Effector memory CD8-positive, alpha-beta T cell (primary cell): ENCODE results near the gene RNF2.
"Not testable (repeated sequence)": the region's sequence is repeated elsewhere in the genome, so short reads cannot be mapped to it uniquely, and the experiment has no call there.

Source experiments
- ATAC-seq: fragments of 150-1000 bp; cut with Tn5 transposase; replicated peaks from 2 replicates; pipeline ENCODE4 v1.10.0; 2021; ENCODE audit warnings: mild to moderate bottlenecking, moderate library complexity
- DNase-seq, 3 experiments: peaks; one replicate each; pipeline ENCODE4 v3.0.0; 2021
- H3K27ac Mint-ChIP-seq, 2 donors: one replicate each; pipeline ENCODE4 v1.8.0; 2022; ENCODE audit warnings: mild to moderate bottlenecking in 2 of 2, mixed read lengths in 2 of 2, moderate library complexity in 2 of 2
- H3K27me3 Mint-ChIP-seq, 2 donors: one replicate each; pipeline ENCODE4 v1.8.0; 2022; ENCODE audit warnings: mixed read lengths in 2 of 2
- H3K36me3 Mint-ChIP-seq: one replicate; pipeline ENCODE4 v1.8.0; 2022; ENCODE audit warnings: mild to moderate bottlenecking, moderate library complexity, mixed read lengths; ENCODE audit not compliant: insufficient read depth
- H3K4me1 Mint-ChIP-seq, 2 donors: one replicate each; pipeline ENCODE4 v1.8.0; 2022; ENCODE audit warnings: low read depth in 2 of 2, mixed read lengths in 2 of 2
- H3K4me3 Mint-ChIP-seq, 2 donors: one replicate each; pipeline ENCODE4 v1.8.0; 2022; ENCODE audit warnings: mild to moderate bottlenecking in 2 of 2, mixed read lengths in 2 of 2, moderate library complexity in 2 of 2
- H3K9me3 Mint-ChIP-seq, 2 donors: one replicate each; pipeline ENCODE4 v1.8.0; 2022; ENCODE audit warnings: mixed read lengths in 2 of 2
- total RNA-seq, 9 experiments: gene quantifications; one replicate each; lab custom pipeline; 2026; lab: John Stamatoyannopoulos, UW

RNF2 gene
- 19.6 to 34.4 (median 30.2) reads per million in 9 experiments for total RNA-seq

- peak; percentile 74 to 79 (median 75) for DNase-seq
- no peaks in the 10 kb centered on the region for H3K9me3 Mint-ChIP-seq
- H3K27me3 Mint-ChIP-seq, result no peaks in the 10 kb centered on the region
- peak within 1 kb of the TSS; percentile 83 to 94 for H3K4me3 Mint-ChIP-seq
- peak; percentile 86 for ATAC-seq
- H3K36me3 Mint-ChIP-seq, result peaks cover 13% of the 10 kb centered on the region
- peak within 1 kb of the TSS; percentile 92 to 94 for H3K27ac Mint-ChIP-seq
- H3K4me1 Mint-ChIP-seq, result peaks cover 26 to 40% of the 10 kb centered on the region in 2 donors
Measured at GRCh38 chr1:185044981-185045813, at the start of gene RNF2. Gene RNF2 (plus strand): TSS chr1:185045558. CDS start chr1:185087554, 41,996 bp downstream.

- H3K4me1 Mint-ChIP-seq, H3K27ac Mint-ChIP-seq: not testable (repeated sequence)
Measured at GRCh38 chr1:184999974-185000373, 45.4 kb upstream of the RNF2 start.

GRCh38 chr1:185001312-185001880 is 44.0 kb upstream of the RNF2 start:
- not testable (repeated sequence) for H3K9me3 Mint-ChIP-seq, H3K4me1 Mint-ChIP-seq, ATAC-seq, DNase-seq, H3K4me3 Mint-ChIP-seq, H3K36me3 Mint-ChIP-seq, H3K27ac Mint-ChIP-seq
- peaks cover 30 to 34% of the 10 kb centered on the region in 2 donors for H3K27me3 Mint-ChIP-seq

More at GRCh38 chr1:184999974-185000373, 45.4 kb upstream of the RNF2 start:
- peaks cover 40 to 46% of the 10 kb centered on the region in 2 donors for H3K27me3 Mint-ChIP-seq
- H3K9me3 Mint-ChIP-seq, DNase-seq, H3K4me3 Mint-ChIP-seq, ATAC-seq, H3K36me3 Mint-ChIP-seq: not testable (repeated sequence)

GRCh38 chr1:185008838-185009237 is 36.5 kb upstream of the RNF2 start:
- H3K9me3 Mint-ChIP-seq, result peaks cover 0 to 1% of the 10 kb centered on the region in 2 donors
- H3K4me3 Mint-ChIP-seq, result no peak overlapping the region
- no peaks in the 10 kb centered on the region for H3K4me1 Mint-ChIP-seq
- H3K36me3 Mint-ChIP-seq, result no peaks in the 10 kb centered on the region
- H3K27ac Mint-ChIP-seq, result no peak overlapping the region
- no peak for DNase-seq
- no peaks in the 10 kb centered on the region for H3K27me3 Mint-ChIP-seq
- no peak for ATAC-seq

- no peaks in the 10 kb centered on the region for H3K27me3 Mint-ChIP-seq
- H3K36me3 Mint-ChIP-seq, result no peaks in the 10 kb centered on the region
- no peak for DNase-seq
- ATAC-seq, result no peak
- peaks cover 0 to 1% of the 10 kb centered on the region in 2 donors for H3K9me3 Mint-ChIP-seq
- no peak overlapping the region for H3K4me3 Mint-ChIP-seq
- no peaks in the 10 kb centered on the region for H3K4me1 Mint-ChIP-seq
- no peak overlapping the region for H3K27ac Mint-ChIP-seq
Measured at GRCh38 chr1:185010361-185010760, 35.0 kb upstream of the RNF2 start.

GRCh38 chr1:185014941-185015340 is 30.4 kb upstream of the RNF2 start:
- ATAC-seq, result no peak
- H3K27me3 Mint-ChIP-seq, result peaks cover 6 to 10% of the 10 kb centered on the region in 2 donors
- no peak overlapping the region for H3K27ac Mint-ChIP-seq
- DNase-seq, result no peak
- no peak overlapping the region for H3K4me3 Mint-ChIP-seq
- no peaks in the 10 kb centered on the region for H3K36me3 Mint-ChIP-seq
- H3K9me3 Mint-ChIP-seq, result no peaks in the 10 kb centered on the region
- H3K4me1 Mint-ChIP-seq, result no peaks in the 10 kb centered on the region

GRCh38 chr1:185015631-185016030 is 29.7 kb upstream of the RNF2 start:
- no peaks in the 10 kb centered on the region for H3K36me3 Mint-ChIP-seq
- ATAC-seq (no peak), DNase-seq (no peak)
- H3K9me3 Mint-ChIP-seq, result no peaks in the 10 kb centered on the region
- H3K4me1 Mint-ChIP-seq, result no peaks in the 10 kb centered on the region
- H3K27ac Mint-ChIP-seq, result no peak overlapping the region
- peaks cover 6 to 10% of the 10 kb centered on the region in 2 donors for H3K27me3 Mint-ChIP-seq
- H3K4me3 Mint-ChIP-seq, result no peak overlapping the region

GRCh38 chr1:185016880-185017279 is 28.5 kb upstream of the RNF2 start:
- Mint-ChIP-seq H3K4me3 (no peak overlapping the region), H3K36me3 (no peaks in the 10 kb centered on the region), H3K9me3 (no peaks in the 10 kb centered on the region), H3K4me1 (no peaks in the 10 kb centered on the region), H3K27me3 (peaks cover 6 to 10% of the 10 kb centered on the region in 2 donors), H3K27ac (no peak overlapping the region)
- ATAC-seq (no peak), DNase-seq (no peak)

GRCh38 chr1:185017338-185017737 is 28.0 kb upstream of the RNF2 start:
- no peak overlapping the region for H3K4me3 Mint-ChIP-seq
- ATAC-seq (no peak), DNase-seq (no peak)
- no peaks in the 10 kb centered on the region for H3K36me3 Mint-ChIP-seq
- no peak overlapping the region for H3K27ac Mint-ChIP-seq
- no peaks in the 10 kb centered on the region for H3K4me1 Mint-ChIP-seq
- no peaks in the 10 kb centered on the region for H3K9me3 Mint-ChIP-seq
- peaks cover 6 to 10% of the 10 kb centered on the region in 2 donors for H3K27me3 Mint-ChIP-seq

GRCh38 chr1:185017966-185018365 is 27.4 kb upstream of the RNF2 start:
- Mint-ChIP-seq H3K27ac (no peak overlapping the region), H3K36me3 (no peaks in the 10 kb centered on the region), H3K9me3 (no peaks in the 10 kb centered on the region), H3K4me1 (no peaks in the 10 kb centered on the region), H3K4me3 (no peak overlapping the region), H3K27me3 (peaks cover 6 to 10% of the 10 kb centered on the region in 2 donors)
- ATAC-seq (no peak), DNase-seq (no peak)

GRCh38 chr1:185027252-185027882 is 18.0 kb upstream of the RNF2 start:
- Mint-ChIP-seq H3K27me3 (peaks cover 17 to 32% of the 10 kb centered on the region in 2 donors), H3K27ac (no peak overlapping the region), H3K9me3 (peaks cover 4 to 15% of the 10 kb centered on the region in 2 donors), H3K36me3 (no peaks in the 10 kb centered on the region), H3K4me1 (no peaks in the 10 kb centered on the region), H3K4me3 (no peak overlapping the region)
- no peak for ATAC-seq
- DNase-seq, result no peak

- Mint-ChIP-seq H3K27ac (no peak overlapping the region), H3K4me1 (no peaks in the 10 kb centered on the region)
Measured at GRCh38 chr1:185033686-185034085, 11.7 kb upstream of the RNF2 start.

GRCh38 chr1:185035258-185035657 is 10.1 kb upstream of the RNF2 start:
- no peaks in the 10 kb centered on the region for H3K9me3 Mint-ChIP-seq
- H3K4me1 Mint-ChIP-seq, result no peaks in the 10 kb centered on the region
- peaks cover 4 to 6% of the 10 kb centered on the region in 2 donors for H3K27me3 Mint-ChIP-seq
- DNase-seq, result no peak
- H3K4me3 Mint-ChIP-seq, result no peak overlapping the region
- H3K36me3 Mint-ChIP-seq, result no peaks in the 10 kb centered on the region
- no peak for ATAC-seq
- no peak overlapping the region for H3K27ac Mint-ChIP-seq

More at GRCh38 chr1:185033686-185034085, 11.7 kb upstream of the RNF2 start:
- peaks cover 6 to 18% of the 10 kb centered on the region in 2 donors for H3K27me3 Mint-ChIP-seq
- DNase-seq (no peak), ATAC-seq (no peak)
- H3K4me3 Mint-ChIP-seq, result no peak overlapping the region
- H3K9me3 Mint-ChIP-seq, result peaks cover 0 to under 1% of the 10 kb centered on the region in 2 donors
- H3K36me3 Mint-ChIP-seq, result no peaks in the 10 kb centered on the region
